ENCODE results near the gene UGT1A10.

Gene UGT1A10

DNA sequence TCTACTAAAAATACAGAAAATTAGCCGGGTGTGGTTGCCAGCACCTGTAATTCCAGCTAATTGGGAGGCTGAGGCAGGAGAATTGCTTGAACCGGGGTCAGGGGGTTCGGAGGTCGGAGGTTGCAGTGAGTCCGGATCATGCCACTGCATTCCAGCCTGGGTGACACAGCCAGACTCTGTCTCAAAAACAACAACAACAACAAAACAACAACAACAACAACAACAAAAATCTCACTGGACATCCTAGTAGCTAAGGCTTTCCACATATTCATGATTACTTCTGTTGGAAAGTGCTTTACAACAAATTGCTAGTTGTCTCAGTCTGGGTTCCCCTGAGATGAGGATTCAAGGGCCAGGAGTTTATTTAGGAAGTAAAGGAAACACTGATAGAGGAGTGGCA is 137.6 kb downstream of the UGT1A10 start:
- DNase-seq (ENCODE audit: low read depth): no peak

DNA sequence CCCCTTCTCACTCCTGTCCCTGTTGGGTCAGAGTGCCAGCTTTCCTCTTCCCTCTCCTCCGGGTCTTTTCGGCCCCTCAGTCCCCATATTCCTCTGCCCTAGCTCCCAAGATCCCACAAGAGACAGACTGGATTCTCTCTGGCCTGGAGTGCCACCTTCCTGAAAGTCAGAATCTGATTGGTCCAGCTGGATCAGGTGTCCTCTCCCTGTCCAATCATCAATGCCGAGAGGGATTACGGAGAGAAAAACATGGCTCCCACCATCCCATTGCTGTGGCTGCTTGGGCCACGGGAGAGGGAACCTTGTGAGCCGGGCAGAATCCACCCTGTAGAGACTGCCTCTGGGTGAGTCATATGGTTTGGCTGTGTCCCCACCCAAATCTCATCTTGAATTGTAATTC is 139.2 kb downstream of the UGT1A10 start:
- no peak for DNase-seq (ENCODE audit: low read depth)

DNA sequence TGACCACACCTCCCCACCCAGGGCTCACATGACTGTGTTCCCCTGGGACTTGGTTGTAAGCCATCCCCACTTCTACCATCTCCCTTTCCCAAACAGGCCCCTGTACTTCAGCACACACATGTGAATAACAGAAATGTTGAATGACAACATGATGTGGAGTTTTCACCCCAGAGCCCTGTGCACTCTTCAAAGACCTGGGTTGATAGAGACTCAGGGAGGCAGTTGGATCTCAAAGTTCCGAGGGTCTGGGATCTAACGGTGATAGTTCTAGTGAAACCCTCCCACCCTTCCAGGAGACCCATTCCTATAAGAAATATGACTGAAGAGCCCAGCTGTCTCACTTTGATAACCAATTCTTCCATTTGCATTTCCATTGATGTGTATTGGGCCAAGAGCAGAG is 141.8 kb downstream of the UGT1A10 start, which contains the start of gene MROH2A:
TSS of gene MROH2A (plus strand) at position 301 of the 400 bp plus-strand sequence. CDS start 1,029 bp downstream, outside the sequence.
- DNase-seq (ENCODE audit: low read depth): no peak

DNA sequence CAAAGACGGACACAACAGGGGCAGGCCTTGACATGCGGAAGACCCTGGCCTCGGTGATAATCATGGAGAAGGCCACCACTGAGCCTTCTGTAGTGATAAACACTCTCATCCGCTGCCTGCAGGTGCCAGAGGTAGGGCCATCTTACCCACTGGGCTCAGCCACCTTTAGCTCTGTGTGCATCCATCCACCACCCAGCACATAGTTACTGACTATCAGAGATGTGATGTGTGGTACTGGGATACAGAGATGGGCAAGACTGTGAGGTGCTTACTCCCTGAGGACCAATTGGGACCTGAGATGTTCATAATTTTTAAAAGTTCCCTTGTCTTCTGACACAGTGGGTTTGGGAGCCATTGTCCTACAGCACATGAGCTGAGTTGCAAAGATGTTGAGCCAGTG is 143.5 kb downstream of the UGT1A10 start:
- DNase-seq (ENCODE audit: low read depth): no peak

DNA sequence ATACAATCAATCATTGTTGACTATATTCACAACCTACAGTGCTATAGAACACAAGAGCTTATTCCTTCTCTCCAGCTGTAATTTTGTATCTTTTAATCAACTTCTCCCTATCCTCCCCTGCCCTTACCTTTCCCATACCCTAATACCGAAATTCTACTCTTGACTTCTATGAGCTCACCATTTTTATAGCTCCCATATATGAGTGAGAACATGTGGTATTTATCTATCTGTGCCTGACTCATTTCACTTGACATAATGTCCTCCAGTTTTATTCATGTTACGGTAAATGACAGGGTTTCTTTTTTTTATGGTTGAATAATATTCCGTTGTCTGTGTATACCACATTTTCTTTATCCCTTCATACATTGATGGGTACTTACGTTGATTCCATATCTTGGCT is 144.5 kb downstream of the UGT1A10 start:
- no peak for DNase-seq (ENCODE audit: low read depth)

DNA sequence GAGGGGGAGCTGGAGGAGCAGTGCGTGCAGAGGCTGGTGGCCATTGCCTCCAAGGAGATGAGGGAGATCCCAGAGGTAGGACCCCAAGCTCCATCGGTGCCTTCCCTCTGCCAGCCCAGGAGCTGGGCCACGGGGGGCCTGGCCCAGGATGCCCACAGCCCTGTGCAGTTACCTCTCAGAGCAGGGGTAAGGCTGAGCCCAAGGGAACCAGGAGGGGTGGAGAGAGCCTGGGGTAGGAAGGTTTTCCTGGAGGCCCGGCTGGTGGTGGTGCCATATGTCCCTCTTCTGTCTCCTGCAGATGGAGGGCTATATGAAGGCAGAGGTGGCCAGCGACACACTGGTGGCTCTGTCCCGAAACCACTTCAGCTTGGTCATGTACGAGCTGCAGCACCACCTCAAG is 153.3 kb downstream of the UGT1A10 start:
- DNase-seq (ENCODE audit: low read depth): no peak

DNA sequence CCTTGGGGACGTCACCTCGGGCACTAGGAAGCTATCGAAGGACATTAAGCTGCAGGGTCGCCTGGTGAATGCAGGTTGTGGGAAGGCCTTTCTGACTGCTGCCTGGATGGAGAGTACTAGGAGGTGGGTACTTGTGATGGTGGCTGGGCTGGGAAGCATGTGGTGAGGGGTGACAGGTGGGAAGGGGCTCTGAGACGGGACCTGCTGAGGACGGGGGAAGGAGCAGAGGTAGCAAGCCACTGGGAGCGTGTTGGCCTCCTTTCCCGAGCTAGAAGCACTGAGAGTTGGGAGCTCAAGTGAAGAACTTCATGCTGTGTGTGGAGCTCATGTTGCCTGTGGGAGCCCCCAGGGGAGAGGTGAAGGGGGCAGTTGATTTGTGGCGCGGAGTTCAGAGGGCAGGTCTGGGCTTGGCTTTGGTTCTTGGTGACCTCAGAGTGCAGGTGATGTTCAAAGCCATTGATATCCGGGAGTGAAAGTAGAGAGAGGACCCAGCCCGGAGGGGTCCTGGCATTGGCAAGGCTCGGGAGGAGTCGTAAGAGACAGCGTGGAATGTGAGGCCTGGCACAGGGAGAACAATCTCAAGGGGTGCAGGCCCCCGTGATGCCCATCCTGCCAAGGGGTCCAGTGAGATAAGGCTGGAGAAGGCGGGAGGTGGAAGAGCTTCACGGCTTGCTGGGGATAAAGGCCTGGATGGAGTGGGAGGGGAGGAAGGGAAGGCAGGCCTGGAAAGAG is 155.1 kb downstream of the UGT1A10 start:
- no peak for DNase-seq (ENCODE audit: low read depth)

DNA sequence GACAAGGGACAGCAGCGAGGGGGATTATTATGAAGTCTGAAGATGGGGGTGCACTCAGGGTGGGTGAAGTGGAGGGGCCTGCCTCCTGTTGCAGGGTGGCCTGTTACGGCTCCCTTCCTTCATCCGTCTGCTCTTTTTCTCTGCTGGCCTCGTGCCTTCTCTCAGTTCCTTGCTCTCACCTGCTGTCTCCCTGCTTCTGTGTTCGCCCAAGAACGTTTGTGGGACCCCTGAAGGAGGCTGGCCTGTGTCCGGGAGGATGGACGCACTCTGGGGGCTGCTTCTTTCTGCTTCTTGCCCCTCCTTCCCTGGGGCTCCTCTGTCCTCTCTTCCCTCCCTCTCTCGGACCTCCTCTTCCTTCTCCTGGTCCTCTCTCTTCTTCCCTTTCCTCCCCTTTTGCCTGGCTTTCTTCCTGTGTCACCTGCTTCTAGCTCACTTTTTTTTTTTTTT is 155.7 kb downstream of the UGT1A10 start:
- DNase-seq (ENCODE audit: low read depth): no peak

DNA sequence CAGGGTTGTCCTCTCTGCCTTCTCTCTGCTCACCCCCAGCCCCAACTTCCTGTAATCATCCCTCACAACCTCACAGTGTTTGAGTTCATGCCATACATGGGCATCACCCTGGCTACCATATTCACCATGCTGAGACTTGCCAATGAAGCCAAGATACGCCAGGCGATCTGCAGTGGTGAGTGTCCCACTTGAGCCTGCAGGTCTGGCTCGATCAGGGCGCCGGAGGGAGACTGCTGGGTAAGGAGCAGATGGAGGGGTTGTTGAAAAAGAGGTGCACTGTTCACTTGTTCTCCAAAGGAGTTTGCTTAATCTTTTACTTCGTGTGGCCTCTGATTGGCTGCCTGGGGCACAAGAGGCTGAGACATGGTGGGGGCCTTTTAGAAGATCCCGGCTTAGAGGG is 156.5 kb downstream of the UGT1A10 start:
- DNase-seq (ENCODE audit: low read depth): no peak

DNA sequence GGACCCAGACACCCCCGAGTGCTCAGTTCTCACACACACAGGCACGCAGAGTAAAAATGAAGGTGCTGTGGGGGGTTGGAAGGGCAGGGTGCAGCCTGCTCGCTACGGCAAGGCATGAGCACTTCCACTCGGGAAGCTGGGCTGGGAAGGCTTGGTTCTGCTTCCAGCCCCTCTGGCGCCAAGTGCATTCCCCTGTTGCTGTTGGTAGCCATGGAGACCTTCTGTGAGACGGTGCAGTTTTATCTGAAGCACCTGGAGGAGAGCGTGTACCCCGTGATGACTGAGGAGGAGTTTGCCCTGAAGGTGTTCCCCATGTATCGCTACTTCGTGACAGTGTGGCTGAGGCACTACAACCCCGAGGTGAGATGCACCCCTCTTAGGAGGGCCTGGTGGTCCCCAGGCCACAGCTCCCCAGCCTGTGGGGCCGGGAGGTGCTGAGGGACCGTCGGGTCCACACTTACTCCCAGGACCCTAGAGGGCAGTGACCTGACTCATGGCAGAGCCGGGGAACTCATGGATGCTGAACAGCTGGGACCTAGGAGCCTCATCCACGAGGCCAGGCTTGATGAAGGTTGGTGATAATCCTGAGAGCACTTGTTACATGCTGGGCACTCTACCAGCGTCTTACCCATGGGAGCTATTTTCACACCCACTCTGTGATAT is 157.3 kb downstream of the UGT1A10 start:
- no peak for DNase-seq (ENCODE audit: low read depth)

DNA sequence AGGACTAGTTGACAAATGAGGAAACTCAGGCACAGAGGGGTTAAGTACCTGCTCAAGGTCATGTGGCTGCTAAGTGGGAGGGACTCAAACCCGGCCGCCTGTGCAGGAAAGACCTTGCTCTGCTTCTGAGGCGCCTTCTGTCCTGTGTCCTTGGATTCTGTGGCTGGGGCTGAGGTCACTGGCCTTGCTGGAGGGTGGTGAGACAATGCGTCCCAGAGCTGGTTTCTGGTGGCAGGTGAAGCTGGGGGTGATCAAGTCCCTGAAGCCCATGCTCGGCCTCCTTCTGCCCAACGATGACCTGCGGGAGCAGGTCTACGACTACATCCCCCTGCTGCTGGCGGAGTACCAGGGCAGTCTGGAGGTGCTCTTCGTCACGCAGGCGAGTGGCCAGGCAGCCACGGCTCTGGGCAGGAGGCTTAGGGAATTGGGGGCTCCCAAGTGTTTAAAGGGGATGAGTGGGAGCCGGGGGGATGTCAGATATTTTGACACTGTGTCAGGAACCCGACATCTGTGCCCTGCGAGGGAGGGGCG is 157.9 kb downstream of the UGT1A10 start:
- no peak for DNase-seq (ENCODE audit: low read depth)

DNA sequence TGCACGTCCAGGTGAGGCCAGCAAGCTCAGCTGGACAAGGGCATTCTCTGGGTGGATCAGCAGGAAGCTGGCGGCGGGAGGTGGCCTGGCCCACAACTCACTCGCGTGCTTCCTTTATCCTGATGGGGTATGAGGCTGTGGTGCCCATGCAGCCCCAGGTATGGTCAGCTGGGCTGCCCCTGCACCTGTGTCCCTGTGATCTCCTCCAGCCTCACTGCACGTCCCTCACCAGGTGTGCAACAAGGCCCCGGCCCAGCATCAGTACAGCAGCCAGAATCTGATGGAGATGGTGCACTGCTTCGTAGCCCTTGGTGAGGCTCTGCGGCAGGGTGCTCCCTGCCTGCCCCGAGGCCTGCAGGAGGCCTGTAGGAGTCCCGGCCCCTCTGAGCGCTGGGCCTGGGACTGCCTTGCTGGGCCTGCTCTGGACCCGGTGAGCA is 159.5 kb downstream of the UGT1A10 start:
- DNase-seq (ENCODE audit: low read depth): no peak

DNA sequence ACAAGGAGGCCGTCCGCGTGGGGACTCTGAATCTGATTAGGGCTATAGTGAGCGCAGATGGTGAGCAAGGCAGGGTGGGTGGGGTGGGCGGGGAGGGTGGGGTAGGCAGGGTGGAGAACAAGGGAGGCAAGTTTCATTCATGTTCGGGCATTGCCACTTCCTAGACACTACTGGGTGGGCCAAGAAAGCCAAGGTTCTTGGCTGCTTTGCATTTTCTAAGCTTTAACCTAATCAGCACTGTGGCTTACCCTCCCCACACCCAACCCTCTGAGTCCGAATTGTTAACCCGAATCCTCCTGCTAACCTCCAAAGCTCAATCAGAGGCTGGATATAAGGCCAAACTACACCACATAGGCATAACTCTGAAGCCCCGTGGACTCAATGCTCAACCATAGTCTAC is 160.0 kb downstream of the UGT1A10 start:
- DNase-seq (ENCODE audit: low read depth): no peak

DNA sequence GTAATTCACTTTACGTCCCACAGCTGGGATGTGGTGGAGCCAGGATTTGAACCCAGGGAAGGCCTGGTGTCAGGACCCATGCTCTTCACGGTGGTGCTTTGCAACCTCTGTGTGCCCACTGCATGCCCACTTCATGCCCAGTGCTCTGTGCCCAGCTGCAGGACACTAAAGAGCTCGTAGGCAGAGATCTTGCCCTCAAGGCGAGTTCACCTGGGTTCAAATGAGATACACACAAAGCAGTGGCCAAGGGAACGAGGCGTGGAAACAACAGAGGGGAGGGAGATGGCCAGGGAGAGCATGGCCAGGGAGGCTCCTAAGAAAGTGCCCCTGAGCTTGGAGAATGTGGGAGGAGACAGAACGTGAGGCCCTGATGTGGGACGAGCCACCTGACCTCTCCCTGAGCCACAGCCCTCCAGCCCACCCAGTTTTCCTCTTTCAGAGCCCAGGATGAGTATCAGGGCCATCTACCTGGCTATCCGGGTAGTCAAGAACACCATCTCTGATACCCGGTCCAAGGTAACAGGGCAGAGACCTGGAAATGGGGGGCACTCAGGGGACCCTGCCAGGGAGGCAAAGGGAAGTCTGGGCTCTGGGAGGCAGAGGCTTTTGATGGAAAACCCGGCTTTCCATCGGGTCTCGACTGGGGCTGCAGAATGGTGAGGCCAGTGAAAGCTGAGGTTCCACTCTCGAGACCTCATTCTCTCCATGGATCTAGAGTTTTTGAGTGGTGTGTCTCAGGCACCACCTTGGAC is 162.3 kb downstream of the UGT1A10 start:
- DNase-seq (ENCODE audit: low read depth): no peak

DNA sequence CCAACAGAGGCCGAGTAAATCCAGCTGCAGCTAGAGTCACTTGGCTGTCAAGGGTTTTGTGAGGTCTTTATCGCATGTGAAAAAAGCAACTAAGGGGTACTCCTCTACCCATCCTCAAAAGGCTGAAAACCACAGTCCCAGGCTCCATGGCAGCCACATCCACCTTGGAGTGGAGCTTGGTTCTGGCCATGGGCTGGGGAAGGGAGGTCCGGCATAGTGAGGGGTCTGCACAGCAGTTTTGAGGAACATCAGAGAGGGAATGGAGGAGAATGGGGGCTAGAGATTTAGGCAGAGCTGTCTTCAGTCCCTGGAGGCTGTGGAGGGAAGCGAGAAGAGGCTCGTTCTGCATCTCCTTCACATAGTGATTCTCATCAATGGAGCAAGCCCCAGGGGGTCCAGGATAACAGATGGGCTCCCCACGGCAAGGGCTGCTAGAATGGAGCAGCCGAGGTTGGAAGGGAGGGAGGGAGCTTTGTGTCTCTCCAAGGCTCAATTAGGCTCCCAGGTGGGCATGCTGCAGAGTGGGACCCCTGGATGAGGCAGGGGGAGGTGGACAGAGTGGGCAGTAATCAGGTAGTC is 162.9 kb downstream of the UGT1A10 start:
- DNase-seq (ENCODE audit: low read depth): no peak

DNA sequence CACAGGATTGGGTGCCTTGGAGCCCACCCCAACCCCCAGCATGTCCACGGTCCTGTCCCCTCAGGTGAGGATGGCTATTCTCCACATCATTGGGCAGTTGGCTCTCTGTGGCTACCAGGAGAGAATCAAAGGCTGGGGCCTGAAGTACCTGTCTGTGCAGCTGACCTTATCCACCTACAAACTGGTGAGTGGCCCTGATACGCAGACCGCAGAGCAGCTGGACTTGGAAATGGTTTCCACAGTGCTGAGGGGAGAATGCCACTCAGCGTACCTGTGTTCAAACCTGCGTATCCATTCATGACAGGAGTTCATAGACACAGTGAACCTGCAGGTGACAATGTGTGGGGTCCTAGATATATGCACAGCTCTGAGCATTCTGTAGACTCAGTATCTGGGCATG is 163.5 kb downstream of the UGT1A10 start:
- no peak for DNase-seq (ENCODE audit: low read depth)

DNA sequence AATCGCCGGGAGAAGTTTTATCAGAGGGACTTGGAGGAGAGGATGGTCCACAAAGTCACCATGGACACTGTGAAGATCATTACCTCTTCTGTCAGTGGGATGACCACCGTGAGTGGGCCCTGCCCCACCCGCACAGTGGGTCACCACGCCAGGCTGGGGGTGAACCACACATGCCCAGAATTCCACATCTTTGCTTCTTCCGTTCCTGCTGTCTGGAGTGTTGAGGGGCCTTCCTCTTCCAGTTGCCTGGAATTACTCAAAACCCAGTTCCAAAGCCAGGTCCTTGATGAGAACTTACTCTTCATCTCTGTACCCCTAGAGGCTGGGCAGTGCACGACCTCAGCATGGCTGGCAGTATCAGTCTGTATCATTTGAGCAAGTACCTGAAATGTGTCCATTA is 164.0 kb downstream of the UGT1A10 start:
- no peak for DNase-seq (ENCODE audit: low read depth)

DNA sequence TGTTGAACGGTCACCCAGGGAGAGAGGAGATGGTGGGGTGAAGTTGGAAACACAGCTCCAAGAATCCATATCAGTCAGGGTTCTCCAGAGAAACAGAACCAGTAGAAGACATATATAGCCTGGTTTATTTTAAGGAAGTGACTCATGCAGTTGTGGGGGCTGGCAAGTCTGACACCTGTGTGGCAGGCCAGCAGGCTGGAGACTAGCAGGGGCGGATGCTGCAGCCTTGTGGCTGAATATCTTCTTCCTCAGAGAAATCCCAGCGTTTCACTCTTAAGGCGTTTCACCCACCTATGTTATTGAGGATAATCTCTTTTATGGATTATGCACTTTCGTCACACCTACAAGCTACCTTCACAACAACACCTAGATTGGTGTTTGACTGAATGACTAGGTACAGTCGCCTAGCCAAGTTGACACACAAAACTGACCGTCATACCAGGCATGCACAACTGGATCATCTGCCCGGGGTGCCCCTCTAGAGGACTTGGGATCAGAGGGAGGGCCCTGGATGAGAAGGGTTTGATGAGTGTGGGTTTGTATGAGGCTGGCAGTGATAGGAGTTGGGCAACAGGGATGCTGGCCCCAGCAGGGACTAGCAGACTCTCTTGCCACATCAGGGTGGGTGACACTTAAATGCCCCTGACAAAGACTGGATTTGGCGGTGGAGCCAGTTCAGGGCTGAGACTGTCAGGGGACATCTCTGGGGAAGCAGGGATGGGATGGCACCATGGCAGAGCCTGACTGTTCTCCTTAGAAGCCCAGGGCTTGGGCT is 165.3 kb downstream of the UGT1A10 start:
- DNase-seq (ENCODE audit: low read depth): no peak

DNA sequence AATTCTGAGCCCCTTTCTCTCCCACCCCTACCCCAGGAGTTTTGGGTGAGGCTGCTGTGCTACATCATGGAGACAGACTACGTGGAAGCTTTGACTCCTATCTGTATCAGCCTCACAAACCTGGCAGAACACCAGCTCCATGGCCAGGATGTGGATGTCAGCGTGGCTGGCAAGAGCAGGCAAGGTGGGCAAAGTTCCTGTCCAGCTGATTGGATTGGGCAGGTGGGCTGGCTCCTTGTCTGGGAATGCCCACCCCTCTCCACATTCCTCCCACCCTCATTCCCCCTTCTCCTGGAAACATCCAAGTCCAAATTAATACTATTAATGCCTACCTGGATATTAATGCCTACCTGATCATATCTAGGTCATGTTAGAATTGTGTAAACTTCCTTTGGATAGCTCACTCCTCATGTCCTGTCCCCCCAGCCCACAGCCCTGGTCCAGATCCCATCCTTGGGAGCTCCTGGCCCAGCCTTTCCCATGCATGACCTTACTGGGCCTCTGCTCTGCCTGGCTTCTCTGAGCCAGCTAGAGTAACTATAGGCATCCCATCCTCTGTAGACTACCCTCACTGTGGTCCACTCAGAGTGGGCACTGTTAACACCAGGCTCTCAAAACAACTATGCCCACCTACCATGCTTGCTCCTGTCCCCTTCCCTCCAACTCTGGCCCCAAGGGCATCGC is 166.0 kb downstream of the UGT1A10 start:
- no peak for DNase-seq (ENCODE audit: low read depth)

DNA sequence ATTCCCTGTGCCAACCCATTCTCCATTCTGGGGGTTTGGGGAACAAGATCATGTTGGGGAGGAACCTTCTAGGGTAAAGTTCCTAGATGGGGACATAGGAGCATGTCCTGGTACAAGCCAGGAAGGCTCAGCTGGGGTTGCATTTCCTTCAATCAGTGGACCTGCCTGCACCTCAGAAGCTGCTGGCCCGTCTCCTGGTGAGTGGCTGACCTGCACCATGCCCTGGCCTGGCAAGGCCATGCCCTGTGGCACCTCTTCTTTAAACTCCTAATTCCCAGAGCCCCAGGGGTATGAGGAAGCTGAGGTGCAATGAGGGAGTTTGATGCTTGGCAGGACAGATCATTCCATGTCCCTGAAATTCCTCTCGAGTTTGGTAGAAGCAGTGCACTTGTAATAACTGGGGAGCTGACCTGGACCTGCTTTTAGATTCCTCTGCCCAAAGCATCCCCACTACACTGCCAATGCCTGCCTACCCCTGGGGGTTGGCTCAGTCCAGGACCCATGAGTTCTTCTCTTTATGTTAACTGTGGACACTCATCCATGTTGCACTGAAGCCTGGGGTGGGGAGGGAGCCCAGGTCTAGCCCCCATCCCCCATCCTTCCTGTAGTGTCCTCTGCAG is 167.2 kb downstream of the UGT1A10 start:
- no peak for DNase-seq (ENCODE audit: low read depth)

Measured in stimulated activated CD8-positive, alpha-beta memory T cell treated with anti-CD3 and anti-CD28 coated beads, Interleukin-15, amount 100 ng/mL, for 24 hours (primary cell).